Stimulated activated CD8-positive, alpha-beta memory T cell treated with anti-CD3 and anti-CD28 coated beads, Interleukin-4, amount 100 ng/mL, for 4 hours (primary cell): ENCODE measurements around the gene RAET1E.

Experiments
- DNase-seq, 2 donors: peaks; one replicate each; pipeline ENCODE4 v3.0.0-alpha.2; 2020; ENCODE audit warnings: low read depth in 2 of 2, low spot score in 1 of 2

The RAET1E gene

DNA sequence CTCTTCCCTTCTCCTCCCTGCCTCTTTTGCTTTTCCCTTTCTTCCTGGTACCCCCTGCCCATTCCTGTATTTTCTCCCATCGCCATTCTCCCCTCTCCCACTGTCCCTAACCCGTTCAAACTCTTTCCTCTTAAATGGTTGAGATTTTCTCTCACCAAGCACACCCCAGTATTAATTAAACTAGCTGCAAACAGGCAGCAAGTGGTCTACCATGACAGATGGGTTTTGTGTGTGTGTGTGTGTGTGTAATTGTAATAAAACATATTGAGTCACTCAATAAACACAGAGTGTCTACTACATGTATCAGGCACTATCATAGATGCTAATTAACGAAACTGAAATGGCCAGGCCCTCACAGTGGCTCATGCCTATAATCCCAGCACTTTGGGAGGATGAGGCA lies 6.7 kb downstream of the RAET1E start:
- DNase-seq: no peak

DNA sequence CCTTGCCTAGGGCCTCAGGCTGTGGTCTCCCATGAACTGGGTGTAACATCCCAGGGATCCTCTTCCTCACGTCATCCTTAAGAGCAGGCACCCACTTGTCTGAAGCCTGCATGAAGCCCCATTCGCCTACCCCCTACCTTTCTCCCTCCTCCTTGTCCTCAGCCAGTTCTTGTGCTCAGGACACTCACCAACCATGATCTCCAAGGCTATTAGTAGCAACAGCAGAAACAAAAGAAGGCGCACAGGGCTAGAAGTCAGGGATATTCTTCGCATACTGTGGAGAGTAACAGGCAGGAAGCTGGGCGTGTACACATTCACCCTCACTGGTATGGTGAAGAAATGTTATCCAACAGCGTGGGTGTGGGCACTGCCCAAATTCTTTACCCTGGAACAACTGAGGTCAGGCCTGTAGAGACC lies 7.3 kb downstream of the RAET1E start:
- DNase-seq: no peak

DNA sequence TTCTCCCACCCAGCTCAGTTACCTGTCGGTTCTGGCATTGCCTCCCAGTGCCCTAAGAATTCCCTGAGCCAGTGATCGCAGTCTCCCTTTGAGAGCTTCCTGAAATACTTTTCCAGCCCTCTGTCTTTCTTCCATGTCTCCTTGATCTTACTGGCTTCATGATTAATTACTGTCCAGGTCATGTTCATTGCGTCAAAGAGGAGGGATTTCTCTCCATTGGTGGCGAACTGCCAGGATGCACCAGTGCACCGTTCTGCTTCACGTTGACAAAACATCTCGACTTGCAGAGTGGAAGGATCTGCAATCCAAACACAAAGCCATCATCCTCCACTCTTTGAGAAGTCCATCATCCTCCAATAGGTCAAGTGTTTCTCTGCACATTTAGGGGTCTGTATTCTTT lies 8.6 kb downstream of the RAET1E start:
- DNase-seq: no peak

DNA sequence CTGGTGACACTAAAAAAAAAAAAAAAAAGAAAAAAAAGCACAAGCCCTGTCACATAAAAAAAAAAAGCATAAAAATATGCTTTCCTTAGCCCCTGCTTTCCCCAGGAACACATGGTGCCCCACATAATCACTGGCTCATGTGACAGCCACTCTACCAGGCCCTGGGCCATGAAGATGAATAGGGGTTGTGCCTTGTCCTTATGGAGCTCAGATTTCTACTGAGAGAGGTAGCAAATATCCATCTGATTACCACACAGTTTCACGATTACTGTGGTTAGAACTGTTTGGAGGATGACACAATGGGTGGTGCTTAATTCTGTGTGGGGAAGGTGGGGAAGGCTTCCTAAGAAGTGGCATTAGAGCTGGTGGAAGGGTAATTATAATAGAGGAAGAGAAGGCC lies 9.3 kb downstream of the RAET1E start:
- DNase-seq: no peak

DNA sequence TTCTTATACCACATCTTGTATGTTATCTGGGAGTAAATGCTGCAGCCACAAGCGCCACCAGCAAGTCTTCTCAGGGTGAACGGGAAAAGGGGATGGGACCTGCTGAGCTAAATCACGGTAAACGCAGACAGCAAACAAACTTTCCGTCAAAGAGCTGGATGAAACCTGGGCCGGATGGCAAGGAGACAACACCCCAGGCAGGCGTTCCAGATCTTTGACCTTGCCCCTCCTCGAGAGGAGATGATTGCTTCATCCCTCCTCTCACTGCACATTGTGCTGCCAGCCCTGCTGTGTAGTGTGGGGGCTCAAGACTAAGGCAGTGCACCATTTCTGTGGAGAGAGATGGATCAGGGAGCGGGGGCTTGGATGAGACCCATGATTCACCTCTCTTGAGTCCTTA lies 9.8 kb downstream of the RAET1E start:
- DNase-seq: no peak

DNA sequence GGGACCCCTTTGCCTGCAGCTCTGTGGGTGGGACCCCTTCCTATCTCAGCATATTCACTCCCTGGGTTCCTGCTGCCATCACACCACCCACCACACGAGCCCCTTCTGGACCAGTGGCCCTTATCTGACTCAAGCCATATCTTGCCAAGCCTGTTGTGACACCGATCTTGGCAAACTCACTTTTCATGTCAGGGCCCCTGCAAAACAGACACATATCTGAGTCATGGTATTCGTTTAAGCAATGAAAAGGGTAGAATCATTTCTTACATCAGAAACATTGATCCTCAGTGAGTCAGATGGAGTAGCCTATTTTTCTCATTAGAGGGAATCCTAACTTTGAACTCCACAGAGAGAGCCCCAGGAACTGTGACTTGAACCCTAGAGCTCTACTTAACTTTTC lies 10.6 kb downstream of the RAET1E start:
- no peak for DNase-seq

DNA sequence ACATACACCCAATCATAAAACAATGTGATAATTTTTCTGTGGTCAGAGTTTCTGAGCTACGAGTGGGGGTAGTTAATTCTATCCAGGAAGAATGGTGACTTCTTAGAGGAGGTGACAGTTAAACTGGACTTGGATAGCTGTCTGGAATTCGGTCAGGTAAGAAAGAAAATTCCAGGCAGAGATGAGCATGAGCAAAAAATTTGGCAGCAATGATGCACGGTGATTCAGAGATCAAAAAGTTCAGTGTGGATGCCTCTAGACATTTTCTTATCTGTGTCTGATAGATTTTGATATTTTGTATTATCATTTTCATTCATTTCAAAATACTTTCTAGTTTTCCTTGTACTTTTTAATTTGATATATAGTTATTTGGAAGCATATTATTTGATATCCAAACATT lies 12.0 kb downstream of the RAET1E start:
- DNase-seq: no peak

DNA sequence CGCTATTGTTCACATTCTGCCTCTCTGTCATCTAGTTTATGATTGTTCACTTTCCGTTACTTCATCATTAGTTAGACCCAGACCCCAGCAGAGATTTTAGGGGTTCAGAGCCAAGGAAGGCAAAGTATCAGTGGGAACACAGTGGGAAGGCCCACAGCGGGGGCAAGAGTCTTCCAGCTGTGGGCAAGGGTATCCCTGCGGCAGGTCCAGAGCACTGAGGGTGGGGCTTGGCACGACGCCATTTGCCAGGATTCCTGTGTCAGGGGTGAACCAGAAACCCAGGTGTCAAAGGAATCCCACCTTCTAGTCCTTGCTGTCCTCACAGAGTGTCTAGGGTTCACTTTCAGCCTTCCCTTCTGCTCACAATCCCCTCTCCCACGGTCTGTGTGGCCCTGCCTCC lies 13.3 kb downstream of the RAET1E start:
- DNase-seq: no peak

DNA sequence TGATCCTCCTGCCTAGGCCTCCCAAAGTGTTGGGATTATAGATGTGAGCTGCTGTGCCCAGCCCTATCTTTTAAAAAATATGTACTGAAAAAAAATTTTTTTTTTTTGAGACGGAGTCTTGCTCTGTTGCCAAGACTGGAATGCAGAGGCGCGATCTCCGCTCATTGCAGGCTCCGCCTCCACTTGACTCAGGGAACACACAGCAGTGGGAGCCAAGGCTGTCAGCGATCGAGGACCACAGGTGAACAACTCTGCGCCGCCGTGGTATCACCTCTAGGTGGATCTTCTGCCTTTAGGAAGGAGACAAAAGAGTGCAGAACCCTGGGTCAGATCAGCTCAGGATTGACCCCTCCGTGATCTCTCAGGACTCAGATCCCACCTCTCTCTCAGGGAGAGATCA lies 13.7 kb downstream of the RAET1E start:
- no peak for DNase-seq

DNA sequence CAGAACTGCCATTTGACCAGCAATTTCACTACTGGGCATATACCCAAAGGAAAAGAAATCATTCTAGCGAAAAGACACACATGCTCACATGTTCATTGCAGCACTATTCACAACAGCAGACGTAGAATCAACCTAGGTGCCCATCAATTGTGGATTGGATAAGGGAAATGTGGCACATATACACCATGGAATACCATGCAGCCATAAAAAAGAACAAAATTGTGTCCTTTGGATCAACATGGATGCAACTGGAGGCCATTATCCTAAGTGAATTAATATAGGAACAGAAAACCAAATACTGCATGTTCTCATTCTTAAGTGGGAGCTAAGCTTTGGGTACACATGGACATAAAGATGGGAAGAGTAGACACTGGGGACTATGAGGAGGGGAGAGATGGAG lies 16.1 kb downstream of the RAET1E start:
- no peak for DNase-seq

DNA sequence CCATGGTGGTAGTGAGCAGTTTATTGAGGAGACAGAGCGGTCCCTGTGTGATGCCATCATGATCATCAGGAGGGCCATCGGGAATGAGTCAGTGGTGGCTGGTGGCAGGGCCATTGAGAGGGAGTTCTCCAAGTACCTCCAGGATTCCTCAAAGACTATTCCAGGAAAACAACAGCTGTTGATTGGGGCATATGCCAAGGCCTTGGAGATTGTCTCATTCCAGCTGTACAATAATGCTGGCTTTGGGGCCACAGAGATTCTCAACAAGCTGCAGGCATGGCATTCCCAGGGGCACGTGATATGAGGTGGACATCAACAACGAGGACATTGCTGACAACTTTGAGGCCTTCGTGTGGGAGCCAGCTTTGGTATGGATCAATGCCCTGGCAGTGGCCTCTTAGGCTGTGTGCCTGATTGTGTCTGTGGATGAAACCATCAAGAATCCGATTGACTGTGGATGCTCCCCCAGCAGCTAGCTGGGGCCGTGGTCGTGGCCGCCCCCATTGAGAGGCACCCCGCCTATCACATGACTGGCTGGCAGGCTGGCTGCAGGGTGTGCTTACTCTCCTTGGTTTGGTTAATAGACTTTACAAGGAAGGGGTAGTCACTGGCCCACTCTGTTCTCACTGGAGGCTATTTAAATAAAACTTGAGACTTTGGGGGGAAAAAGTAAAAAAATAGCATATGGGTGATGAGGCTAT lies 16.7 kb downstream of the RAET1E start:
- DNase-seq: no peak

DNA sequence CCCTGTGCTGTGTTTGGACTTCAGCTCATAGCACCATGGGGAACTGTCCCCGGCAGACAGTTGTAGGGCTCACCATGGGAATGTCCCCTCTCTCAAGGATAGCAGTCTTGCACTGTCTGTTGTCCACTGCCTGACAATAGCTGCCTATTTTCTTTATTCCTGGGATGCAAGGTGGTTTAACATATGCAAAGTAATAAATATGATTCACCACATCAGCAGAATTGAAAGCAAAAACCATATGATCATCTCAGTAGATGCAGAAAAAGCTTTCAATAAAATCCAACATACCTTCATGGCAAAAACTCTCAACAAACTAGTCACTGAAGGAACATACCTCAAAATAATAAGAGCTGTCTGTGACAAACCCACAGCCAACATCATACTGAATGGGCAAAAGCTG lies 20.3 kb downstream of the RAET1E start:
- DNase-seq: no peak

DNA sequence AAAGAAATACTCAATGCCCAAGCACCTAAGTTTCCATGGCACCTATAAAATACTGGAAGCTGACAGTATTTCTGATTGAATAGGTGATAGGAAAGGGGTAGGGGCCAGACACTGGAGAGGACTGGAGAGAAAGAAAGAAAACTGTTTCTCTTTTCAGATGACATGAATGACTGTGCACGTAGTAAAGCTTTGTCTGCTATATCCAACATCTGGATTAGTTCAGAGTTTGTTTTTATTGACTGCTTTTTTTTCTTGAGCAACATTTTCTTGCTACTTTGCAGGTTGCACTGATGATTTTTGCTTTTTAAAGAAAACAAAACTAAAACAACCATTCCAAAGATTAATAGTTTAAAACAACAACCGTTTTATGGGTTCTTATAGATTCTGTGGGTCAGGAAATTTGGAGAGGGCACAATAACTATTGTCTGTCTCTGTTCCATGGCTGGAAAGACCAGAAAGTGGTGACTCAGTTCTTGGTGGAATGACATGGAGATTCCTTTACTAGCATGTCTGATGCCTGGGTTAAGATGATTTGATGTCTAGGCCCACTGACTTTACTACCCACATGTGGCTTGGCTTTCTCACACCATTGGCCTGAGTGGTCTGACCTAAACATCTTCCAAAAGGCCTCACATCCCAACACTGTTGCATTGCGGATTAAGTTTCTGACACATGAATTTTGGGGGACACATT lies 21.5 kb downstream of the RAET1E start:
- no peak for DNase-seq

DNA sequence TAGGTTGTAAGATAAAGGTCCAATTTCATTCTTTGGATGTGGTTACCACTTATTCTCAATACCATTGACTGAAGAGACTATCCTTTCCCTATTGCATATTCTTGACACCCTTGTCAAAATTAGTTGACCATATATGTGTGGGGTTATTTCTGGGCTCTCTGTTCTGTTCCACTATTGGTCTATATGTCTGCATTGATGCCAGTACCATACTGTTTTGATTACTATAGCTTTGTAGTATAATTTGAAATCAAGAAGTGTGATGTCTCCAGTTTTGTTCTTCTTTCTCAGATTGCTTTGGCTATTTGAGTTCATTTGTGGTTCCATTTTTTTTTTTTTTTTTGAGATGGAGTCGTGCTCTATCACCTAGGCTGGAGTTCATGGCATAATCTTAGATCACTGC lies 25.7 kb downstream of the RAET1E start:
- no peak for DNase-seq

DNA sequence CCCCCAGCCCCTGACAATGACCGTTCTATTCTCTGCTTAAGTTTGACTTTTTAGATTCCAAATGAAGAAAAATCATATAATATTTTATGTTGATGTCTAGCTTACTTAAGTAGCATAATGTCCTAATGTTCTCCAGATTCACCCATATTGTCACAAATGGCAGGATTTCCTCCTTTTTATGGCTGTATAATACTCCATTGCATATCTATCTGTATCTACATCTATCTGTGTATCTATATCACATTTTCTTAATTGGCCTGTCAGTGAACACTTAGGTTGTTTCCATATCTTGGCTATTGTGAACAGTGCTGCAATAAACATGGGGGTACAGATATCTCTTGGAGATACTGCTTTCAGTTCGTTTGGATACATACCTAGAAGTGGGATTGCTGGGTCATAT lies 26.7 kb downstream of the RAET1E start:
- DNase-seq: no peak

DNA sequence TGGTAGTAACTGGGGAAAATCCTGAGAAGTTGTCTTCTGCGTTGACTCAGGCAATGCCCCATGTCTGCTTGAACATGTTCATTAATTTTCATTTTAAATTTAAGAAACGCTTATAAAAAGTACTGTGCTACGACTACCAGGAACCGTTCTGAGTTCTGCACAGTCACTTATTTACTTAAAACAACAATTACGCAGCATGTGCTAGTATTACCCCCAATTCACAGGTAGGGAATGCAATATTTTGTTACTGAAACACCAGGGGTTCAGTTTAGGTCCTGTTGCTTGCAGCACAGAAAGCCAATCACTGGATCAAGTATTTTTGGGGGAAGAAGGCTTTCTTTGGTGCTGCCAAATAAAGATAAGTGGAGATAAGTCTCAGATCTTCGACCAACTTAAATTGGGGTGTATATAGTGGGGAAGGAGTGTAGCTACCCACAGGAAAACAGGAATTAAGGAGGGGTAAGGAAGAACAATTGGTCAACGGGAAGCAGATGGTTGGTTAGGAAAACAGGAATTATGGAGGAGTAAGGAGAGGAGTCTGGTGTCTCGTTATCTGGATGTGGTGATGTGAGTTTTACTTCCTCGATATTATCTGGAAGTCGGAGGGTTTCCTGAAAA lies 28.5 kb downstream of the RAET1E start:
- DNase-seq: no peak

DNA sequence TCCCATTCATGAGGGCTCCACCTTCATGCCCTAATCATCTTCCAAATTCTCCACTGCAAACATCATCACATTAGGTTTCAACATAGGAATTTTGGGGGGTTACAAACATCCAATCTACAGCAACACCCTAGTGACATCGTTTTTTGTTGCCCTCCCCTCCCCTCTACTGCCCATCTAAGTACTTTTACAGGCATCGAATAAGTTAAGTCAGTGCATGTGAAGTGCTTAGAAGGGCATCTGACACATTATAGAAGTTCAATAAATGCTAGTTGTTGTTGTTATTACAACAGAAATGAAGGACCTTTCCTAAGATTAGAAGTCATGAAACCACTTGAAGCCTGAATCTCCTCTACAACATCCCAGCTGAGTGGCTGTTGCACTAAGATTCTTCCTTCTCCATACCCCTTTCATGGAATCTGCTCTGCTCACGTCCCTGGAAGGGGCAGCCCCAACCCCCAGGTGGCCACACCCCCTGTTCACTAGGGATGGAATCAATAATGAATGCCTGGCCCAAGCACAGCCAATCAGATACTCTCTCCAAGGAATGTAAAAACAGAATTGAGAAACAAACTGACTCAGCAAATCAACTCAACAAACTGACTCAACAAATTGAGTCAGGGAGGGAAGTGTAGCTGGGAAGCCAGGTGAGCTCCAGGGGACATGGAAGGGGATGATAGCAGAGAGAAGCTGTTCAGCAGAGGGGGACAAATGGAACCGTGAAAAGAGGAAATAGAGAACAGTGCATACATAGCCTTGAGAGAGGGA lies 29.9 kb downstream of the RAET1E start:
- no peak for DNase-seq

DNA sequence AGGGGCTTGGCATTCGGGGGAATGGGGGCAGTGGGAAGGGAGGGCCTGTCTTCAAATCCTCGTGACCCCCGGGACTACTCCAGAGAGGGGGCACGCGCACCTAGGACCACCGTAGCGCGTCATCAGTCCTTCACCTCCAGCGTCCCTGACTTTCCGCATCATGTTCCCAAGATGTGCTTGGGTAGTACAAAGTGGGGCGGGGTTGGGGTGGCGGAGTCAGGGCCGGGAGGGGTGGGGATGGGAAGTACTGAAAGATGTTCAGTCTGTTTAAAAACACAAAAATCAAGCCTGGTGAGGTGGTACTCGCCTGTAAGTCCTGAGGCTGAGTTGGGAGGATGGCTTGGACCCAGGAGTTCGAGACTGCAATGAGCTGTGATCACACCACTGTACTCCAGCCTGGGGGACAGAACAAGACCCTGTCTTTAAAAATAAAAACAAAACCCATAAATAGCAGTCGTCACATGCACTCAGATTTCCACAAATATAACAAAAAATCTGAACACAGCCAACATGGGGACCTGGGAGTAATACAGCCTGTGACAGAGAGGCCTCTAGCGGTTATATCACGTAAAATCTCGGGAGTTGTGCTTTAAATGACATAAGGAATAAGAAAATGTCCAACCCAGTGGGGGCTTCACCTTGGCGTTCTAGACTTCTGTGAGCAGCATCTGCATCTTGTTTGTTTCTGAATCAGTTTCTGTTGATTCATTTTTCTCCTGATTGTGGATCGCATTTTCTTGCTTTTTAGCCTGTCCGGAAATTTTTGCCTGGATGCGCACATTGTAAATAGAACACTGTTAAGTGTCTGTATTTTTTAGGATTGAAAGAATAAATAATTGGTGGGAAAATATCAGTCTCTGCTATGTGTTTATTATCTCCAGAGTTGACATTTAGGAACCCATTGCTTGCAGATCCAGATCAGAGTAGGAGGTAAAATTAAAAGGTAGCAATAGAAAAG lies 33.1 kb downstream of the RAET1E start:
- DNase-seq: no peak

DNA sequence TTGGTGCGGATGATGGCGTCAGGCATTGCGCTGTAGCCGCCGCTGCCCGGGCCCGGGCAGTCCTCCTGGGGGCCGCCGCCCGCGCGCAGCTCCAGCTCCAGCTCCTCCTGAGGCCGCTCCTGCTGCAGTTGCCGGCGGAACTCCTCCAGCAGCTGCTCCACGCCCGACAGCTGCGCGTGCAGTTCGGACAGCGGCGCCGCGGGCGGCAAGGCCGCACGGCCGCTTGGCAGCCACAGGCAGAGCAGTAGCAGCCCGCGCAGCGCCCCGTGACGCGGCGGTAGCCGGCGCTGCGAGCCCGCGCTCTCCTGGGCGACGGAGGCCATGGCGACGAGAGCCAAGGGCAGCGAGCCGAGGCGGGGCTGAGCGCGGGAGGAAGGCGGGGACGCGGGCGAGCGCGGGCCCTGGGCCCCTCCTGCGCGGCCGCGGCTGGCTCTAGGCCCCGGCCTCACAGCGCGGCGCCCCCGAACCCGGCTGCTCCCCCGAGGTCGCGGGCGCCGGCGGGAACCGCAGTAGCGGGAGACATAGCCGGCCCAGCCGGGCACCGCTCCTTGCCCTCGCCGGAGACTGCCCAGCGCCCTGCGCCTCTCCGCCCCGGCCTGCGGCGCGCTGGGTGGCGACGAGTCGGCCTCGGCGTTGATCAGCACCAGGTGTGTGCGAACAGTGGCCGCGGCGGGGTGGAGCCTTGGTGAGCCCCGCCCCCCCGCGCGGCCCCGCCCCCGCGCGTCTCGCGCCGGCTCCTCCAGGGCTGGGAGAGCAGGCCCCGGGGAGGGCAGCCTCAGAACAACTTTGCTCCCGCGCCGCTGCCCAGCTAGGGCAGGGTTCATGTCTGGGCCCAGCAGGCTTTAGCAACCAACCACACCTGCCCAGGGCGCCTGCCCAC lies 34.0 kb downstream of the RAET1E start, which contains the start of gene LRP11:
LRP11 (minus strand) TSS at position 662 of the 880 bp plus-strand sequence; CDS start at position 323, 339 bp downstream.
- DNase-seq: peak; percentile 54 to 55
